GM12865 (cell line): ENCODE measurements around the gene SETSIP.

Experiments
- DNase-seq: peaks from one replicate; pipeline ENCODE4 v3.0.0; 2010; ENCODE audit warnings: low read depth
- H3K4me3 ChIP-seq: 2 replicates; pipeline ENCODE4 v1.5.1; 2011; ENCODE audit warnings: mild to moderate bottlenecking, low read depth, low read length, control low read depth
- TF ChIP-seq, protein P1 (sequence below): IDR thresholded peaks from 2 replicates; pipeline ENCODE4 v1.5.1; 2011; ENCODE audit warnings: low read length, control low read depth, low read depth, inconsistent platforms; ENCODE audit not compliant: insufficient read depth; ENCODE audit errors: missing control alignments

Gene SETSIP

DNA sequence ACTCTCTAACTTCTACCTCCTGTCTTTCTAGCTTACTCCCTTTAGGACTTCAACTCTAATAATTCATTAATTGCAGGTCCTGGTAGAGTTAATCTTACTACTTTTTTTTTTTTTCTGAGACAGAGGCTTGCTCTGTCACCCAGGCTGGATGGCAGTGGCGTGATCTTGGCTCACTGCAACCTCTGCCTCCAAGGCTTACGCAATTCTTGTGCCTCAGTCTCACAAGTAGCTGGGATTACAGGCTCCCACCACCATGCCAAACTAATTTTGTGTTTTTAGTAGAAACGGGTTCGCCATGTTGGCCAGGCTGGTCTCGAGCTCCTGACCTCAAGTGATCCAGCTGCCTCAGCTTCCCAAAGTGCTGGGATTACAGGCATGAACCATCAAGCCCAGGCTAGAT is 20.7 kb upstream of the SETSIP start:
- TF ChIP-seq, protein P1, sequence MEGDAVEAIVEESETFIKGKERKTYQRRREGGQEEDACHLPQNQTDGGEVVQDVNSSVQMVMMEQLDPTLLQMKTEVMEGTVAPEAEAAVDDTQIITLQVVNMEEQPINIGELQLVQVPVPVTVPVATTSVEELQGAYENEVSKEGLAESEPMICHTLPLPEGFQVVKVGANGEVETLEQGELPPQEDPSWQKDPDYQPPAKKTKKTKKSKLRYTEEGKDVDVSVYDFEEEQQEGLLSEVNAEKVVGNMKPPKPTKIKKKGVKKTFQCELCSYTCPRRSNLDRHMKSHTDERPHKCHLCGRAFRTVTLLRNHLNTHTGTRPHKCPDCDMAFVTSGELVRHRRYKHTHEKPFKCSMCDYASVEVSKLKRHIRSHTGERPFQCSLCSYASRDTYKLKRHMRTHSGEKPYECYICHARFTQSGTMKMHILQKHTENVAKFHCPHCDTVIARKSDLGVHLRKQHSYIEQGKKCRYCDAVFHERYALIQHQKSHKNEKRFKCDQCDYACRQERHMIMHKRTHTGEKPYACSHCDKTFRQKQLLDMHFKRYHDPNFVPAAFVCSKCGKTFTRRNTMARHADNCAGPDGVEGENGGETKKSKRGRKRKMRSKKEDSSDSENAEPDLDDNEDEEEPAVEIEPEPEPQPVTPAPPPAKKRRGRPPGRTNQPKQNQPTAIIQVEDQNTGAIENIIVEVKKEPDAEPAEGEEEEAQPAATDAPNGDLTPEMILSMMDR = no peak
- no peak for DNase-seq
- H3K4me3 ChIP-seq = no peak overlapping the region

DNA sequence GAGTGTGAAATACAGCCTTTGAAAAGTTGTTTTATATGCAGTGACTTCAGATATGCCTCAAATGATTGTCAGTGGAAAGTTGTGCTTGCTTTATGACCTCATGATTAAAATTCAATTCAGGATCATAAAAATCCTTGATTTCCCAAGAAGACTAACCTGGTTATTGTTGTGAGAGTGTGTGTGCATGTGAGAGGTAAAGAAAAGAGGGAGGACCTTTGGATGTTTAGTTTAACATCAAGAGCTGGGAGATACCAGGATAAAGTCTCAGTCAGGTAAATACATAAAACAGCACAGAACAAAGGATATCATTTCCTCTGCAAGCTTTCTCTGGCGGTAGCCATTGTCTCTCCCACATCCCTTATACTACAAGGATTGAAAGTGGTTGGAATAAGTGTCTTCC is 19.4 kb upstream of the SETSIP start:
- DNase-seq = no peak
- H3K4me3 ChIP-seq = no peak overlapping the region
- TF ChIP-seq, protein P1 = no peak

- DNase-seq = no peak
- TF ChIP-seq, protein P1 = no peak
- H3K4me3 ChIP-seq = no peak overlapping the region
These were observed 18.9 kb upstream of the SETSIP start for GRCh38 chr1:92094090-92094489.

- H3K4me3 ChIP-seq = no peak overlapping the region
- TF ChIP-seq, protein P1 = no peak
- DNase-seq = no peak
These were observed 16.4 kb upstream of the SETSIP start for GRCh38 chr1:92091625-92092024.

DNA sequence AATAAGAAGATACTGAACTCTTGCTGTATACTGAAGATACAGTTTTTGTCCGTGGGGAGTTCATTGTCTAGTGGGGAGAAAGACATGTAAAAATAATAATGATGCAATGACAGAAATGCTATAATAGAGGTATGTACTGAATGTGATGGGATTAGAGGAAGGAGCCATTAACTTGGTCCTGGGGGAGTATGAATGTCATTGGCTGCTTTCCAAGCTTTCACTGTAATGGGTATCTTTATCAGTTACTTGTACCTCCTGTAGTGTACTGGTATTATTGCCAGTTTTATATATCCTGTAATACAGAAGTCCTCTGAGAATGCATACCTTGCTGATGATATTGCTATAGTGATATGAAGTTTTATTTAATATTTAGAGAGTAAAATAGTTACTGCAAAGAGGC is 12.3 kb upstream of the SETSIP start:
- DNase-seq = no peak
- TF ChIP-seq, protein P1 = no peak
- no peak overlapping the region for H3K4me3 ChIP-seq

DNA sequence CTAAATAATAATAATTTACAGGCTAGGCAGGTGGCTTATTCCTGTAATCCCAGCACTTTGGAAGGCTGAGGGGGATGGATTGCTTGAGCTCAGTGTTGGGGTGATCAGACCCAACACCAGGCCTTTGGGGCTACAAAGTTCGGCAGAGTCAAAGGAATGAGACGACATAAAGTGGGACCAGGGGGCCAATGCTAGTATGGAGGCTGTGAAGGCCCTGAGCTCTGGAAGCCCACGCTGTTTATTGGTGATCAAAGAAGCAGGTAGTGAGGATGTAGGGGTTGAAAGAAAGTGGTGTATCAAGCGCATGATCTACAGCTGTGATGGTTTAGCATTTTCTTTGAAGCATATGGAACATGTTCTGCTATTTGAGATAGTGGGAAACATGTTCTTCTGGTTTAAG is 10.5 kb upstream of the SETSIP start:
- H3K4me3 ChIP-seq = no peak overlapping the region
- no peak for DNase-seq
- TF ChIP-seq, protein P1 = no peak

DNA sequence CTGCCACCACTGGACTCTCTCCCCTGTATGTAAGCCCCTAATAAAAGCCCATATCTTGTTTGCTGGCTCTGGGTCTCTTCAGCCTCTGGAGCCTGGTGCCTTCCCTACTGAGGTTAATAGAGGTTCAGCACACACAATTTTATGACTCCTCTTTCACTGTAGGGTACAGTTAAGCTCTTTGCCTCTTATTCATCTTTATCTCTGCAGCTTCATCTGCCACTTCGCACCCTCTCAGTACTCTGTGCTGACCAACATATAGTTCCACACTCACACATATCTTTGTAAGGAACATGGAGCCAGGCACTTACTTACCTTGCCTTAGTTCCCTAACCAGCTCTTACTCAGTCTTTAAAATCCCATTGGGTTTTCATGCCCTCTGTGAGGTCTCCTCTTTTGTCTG is 9.4 kb upstream of the SETSIP start:
- no peak overlapping the region for H3K4me3 ChIP-seq
- TF ChIP-seq, protein P1 = no peak
- no peak for DNase-seq
